ENCODE measurements around the gene TMIGD1. TPM values are rescaled to one million over a fixed set of nuclear protein-coding genes. Genes with fewer than 3 reads are reported as not detected.

Gene TMIGD1
- total RNA-seq, 1 experiment from 2014 or later: not detected

DNA sequence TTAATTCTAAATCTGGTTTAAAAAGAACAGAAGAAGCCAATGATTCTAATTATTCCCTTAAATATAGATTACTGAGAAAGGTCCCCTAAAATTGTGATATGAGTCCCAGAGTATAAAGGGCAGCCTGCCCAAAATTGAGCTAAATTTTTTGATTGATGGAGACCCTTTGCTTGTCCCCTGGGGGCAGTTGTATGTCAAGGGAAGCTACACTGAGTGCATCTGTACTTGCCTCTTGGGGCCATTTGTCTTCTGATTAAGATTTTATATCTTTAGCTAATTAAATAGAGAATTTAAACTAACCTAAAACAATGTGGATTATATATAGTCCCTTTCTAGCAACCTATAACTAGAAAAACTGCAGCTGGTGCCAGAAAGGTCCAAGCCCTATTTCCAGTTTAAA lies 54.7 kb downstream of the TMIGD1 start:
- BruUV-seq (replicated peaks): no TSS peak
- TF ChIP-seq EZH2 (IDR thresholded peaks at IDR 0.05; ENCODE audit: borderline replicate concordance, low read depth, low read length, poor library complexity, severe bottlenecking): no peak
- TF ChIP-seq, protein P1, sequence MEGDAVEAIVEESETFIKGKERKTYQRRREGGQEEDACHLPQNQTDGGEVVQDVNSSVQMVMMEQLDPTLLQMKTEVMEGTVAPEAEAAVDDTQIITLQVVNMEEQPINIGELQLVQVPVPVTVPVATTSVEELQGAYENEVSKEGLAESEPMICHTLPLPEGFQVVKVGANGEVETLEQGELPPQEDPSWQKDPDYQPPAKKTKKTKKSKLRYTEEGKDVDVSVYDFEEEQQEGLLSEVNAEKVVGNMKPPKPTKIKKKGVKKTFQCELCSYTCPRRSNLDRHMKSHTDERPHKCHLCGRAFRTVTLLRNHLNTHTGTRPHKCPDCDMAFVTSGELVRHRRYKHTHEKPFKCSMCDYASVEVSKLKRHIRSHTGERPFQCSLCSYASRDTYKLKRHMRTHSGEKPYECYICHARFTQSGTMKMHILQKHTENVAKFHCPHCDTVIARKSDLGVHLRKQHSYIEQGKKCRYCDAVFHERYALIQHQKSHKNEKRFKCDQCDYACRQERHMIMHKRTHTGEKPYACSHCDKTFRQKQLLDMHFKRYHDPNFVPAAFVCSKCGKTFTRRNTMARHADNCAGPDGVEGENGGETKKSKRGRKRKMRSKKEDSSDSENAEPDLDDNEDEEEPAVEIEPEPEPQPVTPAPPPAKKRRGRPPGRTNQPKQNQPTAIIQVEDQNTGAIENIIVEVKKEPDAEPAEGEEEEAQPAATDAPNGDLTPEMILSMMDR (conservative IDR thresholded peaks at IDR 0.05; ENCODE audit: low read depth, low read length): no peak
- intact Hi-C loops (cut with micrococcal nuclease; ENCODE audit: unreplicated experiment): loop anchor here (5.0 kb wide), 1 partner anchor 177 kb away; no protein-coding TSS in a partner anchor
- no peak for DNase-seq (ENCODE audit: low spot score)
- Histone ChIP-seq H3K4me3 (ENCODE audit: low read depth, low read length, poor library complexity, severe bottlenecking) (no peak overlapping the region), H3K27me3 (replicated peaks; ENCODE audit: insufficient read depth, low read depth, low read length, poor library complexity) (no peaks in the 10 kb centered on the region), H3K27ac (ENCODE audit: low read depth, low read length, poor library complexity, severe bottlenecking) (no peak overlapping the region), H3K4me1 (ENCODE audit: insufficient read depth, low read length, poor library complexity, severe bottlenecking) (no peaks in the 10 kb centered on the region), H3K36me3 (ENCODE audit: insufficient read depth, low read length, poor library complexity, severe bottlenecking) (peaks cover 41% of the 10 kb centered on the region), H3K9me3 (ENCODE audit: low read depth, low read length, poor library complexity, severe bottlenecking) (no peaks in the 10 kb centered on the region)
- POLR2A ChIA-PET (ENCODE audit: low non-redundant PET): no interaction called here
- CTCF ChIA-PET: interaction anchor here (0.6 to 0.9 kb wide), 4 partner anchors 21 to 909 kb away, joined by 3 to 7 read pairs (median 4); no protein-coding TSS in a partner anchor

DNA sequence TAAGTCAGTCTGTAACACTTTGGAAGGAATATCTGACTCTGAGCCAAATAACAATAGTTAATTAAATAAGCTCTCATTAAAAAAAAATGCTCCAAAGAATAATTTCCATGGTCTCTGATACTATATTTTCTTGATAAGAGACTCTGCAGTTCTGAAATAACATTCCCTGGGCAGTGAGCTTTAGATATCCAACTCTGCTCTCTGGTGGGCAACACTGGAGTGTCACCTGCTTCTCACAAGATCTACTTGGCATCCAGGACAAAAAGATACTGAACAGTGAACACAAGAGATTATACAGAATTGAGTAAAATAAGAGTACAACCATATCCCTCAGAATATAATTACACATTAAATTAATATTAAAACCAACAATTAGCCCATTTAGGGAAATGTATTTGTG lies 55.8 kb downstream of the TMIGD1 start:
- Histone ChIP-seq H3K27me3 (replicated peaks; ENCODE audit: insufficient read depth, low read depth, low read length, poor library complexity) (no peaks in the 10 kb centered on the region), H3K27ac (ENCODE audit: low read depth, low read length, poor library complexity, severe bottlenecking) (no peak overlapping the region), H3K36me3 (ENCODE audit: insufficient read depth, low read length, poor library complexity, severe bottlenecking) (peaks cover 42% of the 10 kb centered on the region), H3K4me3 (ENCODE audit: low read depth, low read length, poor library complexity, severe bottlenecking) (no peak overlapping the region), H3K9me3 (ENCODE audit: low read depth, low read length, poor library complexity, severe bottlenecking) (no peaks in the 10 kb centered on the region), H3K4me1 (ENCODE audit: insufficient read depth, low read length, poor library complexity, severe bottlenecking) (peaks cover 7% of the 10 kb centered on the region)
- intact Hi-C loops (cut with micrococcal nuclease; ENCODE audit: unreplicated experiment): loop anchor here (1.0 to 5.0 kb wide), 2 partner anchors 153 to 176 kb away; no protein-coding TSS in a partner anchor
- no peak for TF ChIP-seq EZH2 (IDR thresholded peaks at IDR 0.05; ENCODE audit: borderline replicate concordance, low read depth, low read length, poor library complexity, severe bottlenecking)
- TF ChIP-seq, protein P1 (conservative IDR thresholded peaks at IDR 0.05; ENCODE audit: low read depth, low read length): peak; percentile 63
- ChIA-PET CTCF (interaction anchor here (0.6 to 1.1 kb wide), 3 partner anchors 115 to 173 kb away, joined by 5 to 10 read pairs (median 9); no protein-coding TSS in a partner anchor), POLR2A (ENCODE audit: low non-redundant PET) (no interaction called here)
- BruUV-seq (replicated peaks): no TSS peak
- DNase-seq (ENCODE audit: low spot score): peak; percentile 53

DNA sequence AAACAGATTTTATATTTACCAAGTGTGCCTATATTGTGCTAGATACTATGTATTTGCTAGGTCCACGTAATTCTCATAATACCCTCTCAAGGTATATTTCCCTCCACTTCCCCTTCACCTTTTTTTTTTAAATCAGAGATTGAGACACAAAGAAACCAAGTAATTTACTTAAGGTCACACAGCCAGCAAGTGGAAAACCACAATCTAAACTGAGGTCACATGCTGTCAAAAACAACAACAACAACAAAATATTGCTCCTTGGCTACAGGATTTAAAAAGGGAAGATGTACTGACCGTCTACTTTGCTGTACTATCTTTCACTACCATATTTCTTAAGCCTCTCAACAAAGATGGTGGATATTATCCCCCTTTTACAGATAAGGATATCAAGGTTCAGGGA lies 57.9 kb downstream of the TMIGD1 start:
- no peak for TF ChIP-seq EZH2 (IDR thresholded peaks at IDR 0.05; ENCODE audit: borderline replicate concordance, low read depth, low read length, poor library complexity, severe bottlenecking)
- TF ChIP-seq, protein P1 (conservative IDR thresholded peaks at IDR 0.05; ENCODE audit: low read depth, low read length): no peak
- no peak for DNase-seq (ENCODE audit: low spot score)
- Histone ChIP-seq H3K36me3 (ENCODE audit: insufficient read depth, low read length, poor library complexity, severe bottlenecking) (peaks cover 46% of the 10 kb centered on the region), H3K4me3 (ENCODE audit: low read depth, low read length, poor library complexity, severe bottlenecking) (no peak overlapping the region), H3K4me1 (ENCODE audit: insufficient read depth, low read length, poor library complexity, severe bottlenecking) (peaks cover 7% of the 10 kb centered on the region), H3K9me3 (ENCODE audit: low read depth, low read length, poor library complexity, severe bottlenecking) (no peaks in the 10 kb centered on the region), H3K27me3 (replicated peaks; ENCODE audit: insufficient read depth, low read depth, low read length, poor library complexity) (no peaks in the 10 kb centered on the region), H3K27ac (ENCODE audit: low read depth, low read length, poor library complexity, severe bottlenecking) (no peak overlapping the region)
- intact Hi-C loops (cut with micrococcal nuclease; ENCODE audit: unreplicated experiment): loop anchor here (5.0 kb wide), 1 partner anchor 174 kb away; no protein-coding TSS in a partner anchor
- CTCF ChIA-PET: no interaction called here
- no TSS peak for BruUV-seq (replicated peaks)
- POLR2A ChIA-PET (ENCODE audit: low non-redundant PET): no interaction called here

Measured in A673 (cell line).